ENCODE measurements around the gene BCL10. TPM values are rescaled to one million over a fixed set of nuclear protein-coding genes. Genes with fewer than 3 reads are reported as not detected.

BCL10 gene
- total RNA-seq, 2 donors from 2014 or later, result 17.3 to 18.4 TPM

- Histone ChIP-seq H3K36me3 (no peaks in the 10 kb centered on the region), H3K4me3 (no peak overlapping the region), H3K4me1 (replicated peaks) (peaks cover 6% of the 10 kb centered on the region), H3K27me3 (replicated peaks; ENCODE audit: insufficient read depth) (no peaks in the 10 kb centered on the region), H3K9me3 (no peaks in the 10 kb centered on the region), H3K27ac (no peak overlapping the region)
- 98% methylated on average over 2 of the region's 2 CpGs for WGBS
- DNase-seq (ENCODE audit: low spot score), result no peak
- intact Hi-C loops (cut with DNase I), result no loop called here
- TF ChIP-seq CTCF (IDR thresholded peaks at IDR 0.05) (no peak), POLR2A (IDR thresholded peaks at IDR 0.05) (no peak), POLR2AphosphoS5 (IDR thresholded peaks at IDR 0.05) (no peak)
Observed at GRCh38 chr1:85316321-85316720, 39.9 kb upstream of the BCL10 start.

- Histone ChIP-seq H3K27ac (no peak overlapping the region), H3K4me3 (no peak overlapping the region), H3K4me1 (replicated peaks) (peaks cover 6% of the 10 kb centered on the region), H3K36me3 (no peaks in the 10 kb centered on the region), H3K27me3 (replicated peaks; ENCODE audit: insufficient read depth) (no peaks in the 10 kb centered on the region), H3K9me3 (no peaks in the 10 kb centered on the region)
- TF ChIP-seq CTCF (IDR thresholded peaks at IDR 0.05) (no peak), POLR2A (IDR thresholded peaks at IDR 0.05) (no peak), POLR2AphosphoS5 (IDR thresholded peaks at IDR 0.05) (no peak)
- WGBS, result 74% methylated on average over 8 of the region's 8 CpGs
- intact Hi-C loops (cut with DNase I), result no loop called here
- no peak for DNase-seq (ENCODE audit: low spot score)
Observed at GRCh38 chr1:85315789-85316188, 39.4 kb upstream of the BCL10 start.

GRCh38 chr1:85314726-85315125 lies 38.3 kb upstream of the BCL10 start:
- Histone ChIP-seq H3K27ac (peak overlapping the region; percentile 6 to 60), H3K27me3 (replicated peaks; ENCODE audit: insufficient read depth) (no peaks in the 10 kb centered on the region), H3K4me1 (replicated peaks) (peaks cover 6% of the 10 kb centered on the region), H3K9me3 (no peaks in the 10 kb centered on the region), H3K36me3 (no peaks in the 10 kb centered on the region), H3K4me3 (no peak overlapping the region)
- intact Hi-C loops (cut with DNase I), result loop anchor here (5.0 kb wide), 1 partner anchor 83 kb away; no protein-coding TSS in a partner anchor
- DNase-seq (ENCODE audit: low spot score), result no peak
- TF ChIP-seq CTCF (IDR thresholded peaks at IDR 0.05) (no peak), POLR2AphosphoS5 (IDR thresholded peaks at IDR 0.05) (no peak), POLR2A (IDR thresholded peaks at IDR 0.05) (no peak)

- DNase-seq (ENCODE audit: low spot score), result peak; percentile 28
- Histone ChIP-seq H3K4me3 (no peak overlapping the region), H3K36me3 (no peaks in the 10 kb centered on the region), H3K9me3 (no peaks in the 10 kb centered on the region), H3K4me1 (replicated peaks) (peaks cover 6% of the 10 kb centered on the region), H3K27ac (peak overlapping the region; percentile 6 to 60), H3K27me3 (replicated peaks; ENCODE audit: insufficient read depth) (no peaks in the 10 kb centered on the region)
- TF ChIP-seq POLR2A (IDR thresholded peaks at IDR 0.05) (no peak), POLR2AphosphoS5 (IDR thresholded peaks at IDR 0.05) (peak; percentile 64)
- WGBS, result 42% methylated on average over 3 of the region's 3 CpGs
- intact Hi-C loops (cut with DNase I), result loop anchor here (5.0 kb wide), 1 partner anchor 83 kb away; no protein-coding TSS in a partner anchor
Observed at GRCh38 chr1:85313888-85314696, 37.7 kb upstream of the BCL10 start.

GRCh38 chr1:85311818-85312217 lies 35.4 kb upstream of the BCL10 start:
- H3K27me3 ChIP-seq (replicated peaks; ENCODE audit: insufficient read depth), result no peaks in the 10 kb centered on the region
- H3K9me3 ChIP-seq, result no peaks in the 10 kb centered on the region
- no peaks in the 10 kb centered on the region for H3K36me3 ChIP-seq
- intact Hi-C loops (cut with DNase I), result loop anchor here (5.0 kb wide), 1 partner anchor 85 kb away; no protein-coding TSS in a partner anchor
- no peak for TF ChIP-seq POLR2A (IDR thresholded peaks at IDR 0.05)
- TF ChIP-seq POLR2AphosphoS5 (IDR thresholded peaks at IDR 0.05), result no peak
- no peak for TF ChIP-seq CTCF (IDR thresholded peaks at IDR 0.05)
- DNase-seq (ENCODE audit: low spot score), result no peak
- H3K27ac ChIP-seq, result no peak overlapping the region
- WGBS, result 77% methylated on average over 2 of the region's 2 CpGs
- peaks cover 6% of the 10 kb centered on the region for H3K4me1 ChIP-seq (replicated peaks)
- H3K4me3 ChIP-seq, result no peak overlapping the region

All from prostate gland (tissue), 2 donors.